Measurements from ENCODE around the gene MCF2L2.

DNA sequence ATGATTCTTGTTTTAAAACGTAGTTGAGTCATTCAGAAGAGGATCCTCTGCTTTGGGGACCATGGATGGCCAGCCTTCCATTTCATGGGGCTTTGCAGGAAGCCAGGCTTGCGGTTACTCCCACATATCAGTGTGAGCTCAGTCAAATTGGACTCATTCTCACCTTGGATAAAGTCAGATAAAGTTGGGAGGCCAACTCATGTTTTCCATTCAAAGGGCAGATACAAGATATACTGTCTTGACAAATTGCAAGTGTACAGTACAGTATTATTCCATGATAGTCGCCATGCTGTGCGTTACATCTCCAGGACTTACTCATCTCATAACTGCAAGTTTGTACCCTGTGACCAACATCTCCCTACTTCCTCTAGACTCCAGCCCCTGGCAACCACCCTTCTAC lies 200.8 kb downstream of the MCF2L2 start:
- TF ChIP-seq, protein P1, sequence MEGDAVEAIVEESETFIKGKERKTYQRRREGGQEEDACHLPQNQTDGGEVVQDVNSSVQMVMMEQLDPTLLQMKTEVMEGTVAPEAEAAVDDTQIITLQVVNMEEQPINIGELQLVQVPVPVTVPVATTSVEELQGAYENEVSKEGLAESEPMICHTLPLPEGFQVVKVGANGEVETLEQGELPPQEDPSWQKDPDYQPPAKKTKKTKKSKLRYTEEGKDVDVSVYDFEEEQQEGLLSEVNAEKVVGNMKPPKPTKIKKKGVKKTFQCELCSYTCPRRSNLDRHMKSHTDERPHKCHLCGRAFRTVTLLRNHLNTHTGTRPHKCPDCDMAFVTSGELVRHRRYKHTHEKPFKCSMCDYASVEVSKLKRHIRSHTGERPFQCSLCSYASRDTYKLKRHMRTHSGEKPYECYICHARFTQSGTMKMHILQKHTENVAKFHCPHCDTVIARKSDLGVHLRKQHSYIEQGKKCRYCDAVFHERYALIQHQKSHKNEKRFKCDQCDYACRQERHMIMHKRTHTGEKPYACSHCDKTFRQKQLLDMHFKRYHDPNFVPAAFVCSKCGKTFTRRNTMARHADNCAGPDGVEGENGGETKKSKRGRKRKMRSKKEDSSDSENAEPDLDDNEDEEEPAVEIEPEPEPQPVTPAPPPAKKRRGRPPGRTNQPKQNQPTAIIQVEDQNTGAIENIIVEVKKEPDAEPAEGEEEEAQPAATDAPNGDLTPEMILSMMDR (IDR thresholded peaks at IDR 0.05): no peak
- no peak for TF ChIP-seq POLR2A (IDR thresholded peaks at IDR 0.05)

Data from uterus (tissue), 2 donors.